ENCODE results near the gene MAML1.

The MAML1 gene

GRCh38 chr5:179817890-179818745, 85.5 kb downstream of the MAML1 start:
- TF ChIP-seq, protein P1, sequence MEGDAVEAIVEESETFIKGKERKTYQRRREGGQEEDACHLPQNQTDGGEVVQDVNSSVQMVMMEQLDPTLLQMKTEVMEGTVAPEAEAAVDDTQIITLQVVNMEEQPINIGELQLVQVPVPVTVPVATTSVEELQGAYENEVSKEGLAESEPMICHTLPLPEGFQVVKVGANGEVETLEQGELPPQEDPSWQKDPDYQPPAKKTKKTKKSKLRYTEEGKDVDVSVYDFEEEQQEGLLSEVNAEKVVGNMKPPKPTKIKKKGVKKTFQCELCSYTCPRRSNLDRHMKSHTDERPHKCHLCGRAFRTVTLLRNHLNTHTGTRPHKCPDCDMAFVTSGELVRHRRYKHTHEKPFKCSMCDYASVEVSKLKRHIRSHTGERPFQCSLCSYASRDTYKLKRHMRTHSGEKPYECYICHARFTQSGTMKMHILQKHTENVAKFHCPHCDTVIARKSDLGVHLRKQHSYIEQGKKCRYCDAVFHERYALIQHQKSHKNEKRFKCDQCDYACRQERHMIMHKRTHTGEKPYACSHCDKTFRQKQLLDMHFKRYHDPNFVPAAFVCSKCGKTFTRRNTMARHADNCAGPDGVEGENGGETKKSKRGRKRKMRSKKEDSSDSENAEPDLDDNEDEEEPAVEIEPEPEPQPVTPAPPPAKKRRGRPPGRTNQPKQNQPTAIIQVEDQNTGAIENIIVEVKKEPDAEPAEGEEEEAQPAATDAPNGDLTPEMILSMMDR (IDR thresholded peaks at IDR 0.05; ENCODE audit: extremely low read depth, missing control alignments): no peak
- no peak for DNase-seq (ENCODE audit: low spot score)

- TF ChIP-seq, protein P1 (IDR thresholded peaks at IDR 0.05; ENCODE audit: extremely low read depth, missing control alignments): no peak
- peak; percentile 97 for DNase-seq (ENCODE audit: low spot score)
These were observed 86.2 kb downstream of the MAML1 start for GRCh38 chr5:179818746-179819295.

DNA sequence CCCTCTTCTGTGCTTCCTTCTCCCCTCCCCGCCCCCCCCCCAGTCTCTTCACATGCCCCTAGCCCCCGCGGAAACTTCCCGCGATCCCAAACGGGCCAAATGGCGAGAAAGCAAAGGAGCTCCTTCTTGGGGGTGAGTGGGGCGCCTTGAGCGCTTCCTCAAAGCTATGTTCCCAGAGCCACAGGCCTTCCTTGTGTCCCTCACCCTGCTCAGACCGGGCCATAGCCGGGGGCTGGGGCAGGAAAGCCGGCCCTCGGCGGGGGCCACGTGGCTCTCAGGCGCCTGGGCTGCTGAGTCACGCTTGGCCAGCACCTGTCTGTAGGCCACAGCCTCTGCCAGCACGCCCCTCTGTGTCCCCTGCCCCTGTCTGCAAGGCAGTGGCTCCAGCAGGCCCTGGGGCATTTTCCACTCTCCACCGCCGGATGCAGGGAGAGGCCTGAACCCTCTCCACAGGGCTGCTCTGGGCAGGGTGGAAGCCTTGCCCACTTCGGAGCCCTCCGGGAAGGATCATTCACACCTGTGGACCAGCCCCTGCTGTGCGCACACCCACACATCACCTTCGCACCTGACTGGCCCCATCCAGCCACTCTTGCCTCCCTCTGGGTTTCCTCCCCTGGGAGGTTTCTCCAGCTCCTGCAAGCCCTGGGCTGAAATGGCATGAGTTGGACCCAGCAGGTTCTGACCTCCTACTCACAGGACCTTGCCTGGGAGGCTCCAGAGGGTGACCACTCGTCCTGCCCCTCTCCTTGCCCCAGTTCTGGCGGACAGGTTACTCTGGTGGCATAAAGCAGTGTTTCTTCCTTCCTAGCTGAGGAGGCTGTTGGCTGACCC, 86.9 kb downstream of the MAML1 start:
- TF ChIP-seq, protein P1 (IDR thresholded peaks at IDR 0.05; ENCODE audit: extremely low read depth, missing control alignments): no peak
- peak; percentile 72 for DNase-seq (ENCODE audit: low spot score)

GRCh38 chr5:179820127-179820482, 87.5 kb downstream of the MAML1 start:
- no peak for DNase-seq (ENCODE audit: low spot score)
- TF ChIP-seq, protein P1 (IDR thresholded peaks at IDR 0.05; ENCODE audit: extremely low read depth, missing control alignments): no peak

DNA sequence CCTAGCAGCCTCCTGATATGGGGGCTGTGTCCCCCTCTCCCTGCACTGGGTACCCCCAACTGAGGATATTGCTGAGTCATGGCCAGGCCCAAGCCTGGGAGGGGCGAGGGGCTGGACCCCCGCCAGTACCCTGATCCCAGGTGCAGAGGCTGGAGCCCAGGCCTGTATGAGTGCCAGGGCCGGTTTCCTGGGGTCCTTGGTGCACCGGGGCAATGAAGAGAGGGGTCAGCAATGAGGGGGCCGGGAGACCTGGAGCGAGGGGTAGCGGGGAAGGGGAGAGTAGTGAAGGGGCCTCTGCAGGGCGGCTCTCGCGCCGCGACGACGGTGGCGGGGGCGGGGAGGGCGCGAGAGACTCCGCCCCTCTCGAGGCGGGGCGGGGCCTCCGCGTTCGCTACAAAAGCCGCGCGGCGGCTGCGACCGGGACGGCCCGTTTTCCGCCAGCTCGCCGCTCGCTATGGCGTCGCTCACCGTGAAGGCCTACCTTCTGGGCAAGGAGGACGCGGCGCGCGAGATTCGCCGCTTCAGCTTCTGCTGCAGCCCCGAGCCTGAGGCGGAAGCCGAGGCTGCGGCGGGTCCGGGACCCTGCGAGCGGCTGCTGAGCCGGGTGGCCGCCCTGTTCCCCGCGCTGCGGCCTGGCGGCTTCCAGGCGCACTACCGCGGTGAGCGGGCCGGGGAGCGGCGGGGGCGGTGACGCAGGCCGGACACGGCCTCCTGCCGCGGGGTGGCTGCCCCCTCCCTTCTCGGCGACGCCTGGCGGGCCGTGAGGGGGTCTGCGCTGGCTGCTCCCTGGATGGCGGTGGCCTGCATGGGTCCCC, 88.1 kb downstream of the MAML1 start, which contains the start of gene SQSTM1:
Gene SQSTM1, plus strand, starts transcription at position 423 of the 815 bp plus-strand sequence. Its CDS starts 32 bp downstream, at position 455.
- TF ChIP-seq, protein P1 (IDR thresholded peaks at IDR 0.05; ENCODE audit: extremely low read depth, missing control alignments): no peak

GRCh38 chr5:179821298-179822058, 88.9 kb downstream of the MAML1 start:
- peak; percentile 94 for DNase-seq (ENCODE audit: low spot score)
- TF ChIP-seq, protein P1 (IDR thresholded peaks at IDR 0.05; ENCODE audit: extremely low read depth, missing control alignments): no peak

More for the DNA sequence above, 88.1 kb downstream of the MAML1 start, which contains the start of gene SQSTM1:
- peak; percentile 95 for DNase-seq (ENCODE audit: low spot score)
